GM18507 (cell line): ENCODE data around the gene GNG12.

ENCODE experiments used
- DNase-seq: peaks from one replicate; pipeline ENCODE4 v3.0.0; 2011; ENCODE audit warnings: low read depth; ENCODE audit not compliant: insufficient read length; ENCODE audit errors: extremely low spot score
- FAIRE-seq: peaks from 2 replicates; lab custom pipeline; 2011; peaks lifted over from hg19 to GRCh38; lab: Jason Lieb, UNC

GNG12 gene

DNA sequence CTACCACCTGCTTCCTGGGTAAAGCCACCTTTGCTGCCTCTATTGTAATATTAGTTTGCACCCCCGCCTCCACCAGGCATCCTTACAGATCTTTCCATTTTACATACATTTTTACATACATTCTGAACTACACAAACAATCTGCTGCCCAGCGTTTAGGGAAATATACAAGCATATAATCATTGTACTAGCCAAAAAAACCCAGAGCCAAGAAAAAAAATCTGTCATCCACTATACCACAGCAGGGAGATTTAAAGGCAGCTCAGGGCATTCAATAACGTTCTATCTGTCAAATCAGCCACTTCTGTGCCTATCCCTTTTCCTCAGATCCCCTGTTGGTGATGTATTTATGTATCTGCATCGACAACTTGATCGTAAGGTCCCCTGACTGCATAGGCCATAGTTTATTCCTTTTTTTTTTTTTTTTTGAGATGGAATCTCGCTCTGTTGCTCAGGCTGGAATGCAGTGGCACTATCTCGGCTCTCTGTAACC, 43.0 kb downstream of the GNG12 start:
- no peak for FAIRE-seq

DNA sequence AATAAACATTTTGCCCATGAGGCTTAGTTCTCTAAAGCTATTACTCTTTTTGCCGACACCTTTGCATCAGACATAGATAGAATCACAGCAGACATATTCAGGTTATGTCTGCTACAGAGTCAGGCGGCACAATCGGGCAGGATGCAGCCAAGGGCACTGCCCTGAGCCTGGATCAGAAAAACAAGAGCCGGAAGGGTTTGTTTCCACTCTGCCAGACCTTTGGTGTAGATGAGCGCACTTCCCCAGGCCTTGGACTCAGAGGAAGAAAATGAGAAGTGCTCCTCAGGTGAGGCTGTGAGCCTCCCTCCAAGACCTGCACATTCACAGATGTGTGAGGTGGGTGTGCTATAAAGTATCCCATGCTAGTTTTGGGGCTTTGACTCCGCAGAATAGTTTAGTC, 43.7 kb downstream of the GNG12 start:
- FAIRE-seq (no peak), DNase-seq (no peak)

More for the DNA sequence above, 43.0 kb downstream of the GNG12 start:
- DNase-seq, result no peak

DNA sequence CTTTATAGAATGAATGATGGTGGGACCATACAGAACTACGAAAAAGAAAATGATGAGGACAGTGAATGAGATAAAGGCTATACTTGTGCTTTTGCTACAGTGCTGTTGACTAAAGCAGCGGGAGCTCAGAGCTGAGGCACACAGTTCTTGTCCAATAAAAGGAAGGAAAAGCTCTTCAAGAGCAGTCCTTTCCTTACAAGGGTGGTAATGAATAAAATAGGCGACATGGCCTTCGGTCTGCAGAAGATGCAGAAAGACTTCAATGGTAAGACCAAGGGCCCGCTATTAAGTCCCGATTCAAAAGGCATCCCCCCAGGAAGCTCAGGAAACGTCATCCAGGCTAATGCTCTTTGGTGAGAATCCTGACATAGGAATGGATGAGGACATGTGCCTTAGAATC, 44.4 kb downstream of the GNG12 start:
- no peak for FAIRE-seq
- no peak for DNase-seq

DNA sequence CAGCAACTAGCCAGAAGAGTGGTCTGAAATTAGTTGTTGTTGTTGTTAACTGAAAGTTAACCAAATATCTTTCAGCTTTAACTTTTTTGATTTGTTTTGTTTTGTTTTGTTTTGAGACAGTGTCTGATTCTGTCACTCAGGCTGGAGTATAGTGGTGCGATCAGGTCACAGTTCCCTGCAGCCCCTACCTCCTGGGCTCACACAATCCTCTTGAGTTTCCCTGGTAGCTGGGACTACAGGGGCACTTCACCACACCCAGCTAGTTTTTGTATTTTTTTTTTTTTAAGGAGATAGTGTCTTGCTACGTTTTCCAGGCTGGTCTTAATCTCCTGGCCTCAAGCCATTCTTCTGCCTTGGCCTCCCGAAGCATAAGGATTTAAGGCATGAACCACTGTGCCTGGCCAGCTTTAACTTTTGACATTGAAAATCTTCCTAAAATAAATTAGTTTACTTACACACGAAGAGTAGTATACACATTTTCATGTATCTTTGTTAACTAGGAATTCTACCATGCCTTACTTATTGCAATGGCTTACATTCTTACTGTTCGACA, 45.0 kb downstream of the GNG12 start:
- FAIRE-seq (no peak), DNase-seq (no peak)

DNA sequence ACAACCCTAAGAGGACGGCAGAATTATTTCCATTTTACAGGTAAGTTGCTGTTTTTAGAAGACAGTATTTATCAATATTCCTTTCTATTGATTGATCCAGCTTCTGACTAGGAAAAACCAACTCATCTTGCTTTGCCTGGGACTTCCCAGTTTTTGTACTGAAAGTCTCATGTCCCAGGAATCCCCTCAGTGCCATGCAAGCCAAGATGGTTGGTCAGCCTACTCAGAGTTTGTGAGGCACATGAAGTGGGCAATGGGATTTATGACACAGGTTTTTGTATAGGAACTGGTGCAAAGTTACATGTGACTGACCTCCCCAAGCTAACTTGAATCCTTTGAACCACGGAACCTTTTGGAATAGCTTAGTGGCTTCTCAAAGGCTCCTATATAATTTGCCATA, 45.5 kb downstream of the GNG12 start:
- FAIRE-seq, result no peak

DNA sequence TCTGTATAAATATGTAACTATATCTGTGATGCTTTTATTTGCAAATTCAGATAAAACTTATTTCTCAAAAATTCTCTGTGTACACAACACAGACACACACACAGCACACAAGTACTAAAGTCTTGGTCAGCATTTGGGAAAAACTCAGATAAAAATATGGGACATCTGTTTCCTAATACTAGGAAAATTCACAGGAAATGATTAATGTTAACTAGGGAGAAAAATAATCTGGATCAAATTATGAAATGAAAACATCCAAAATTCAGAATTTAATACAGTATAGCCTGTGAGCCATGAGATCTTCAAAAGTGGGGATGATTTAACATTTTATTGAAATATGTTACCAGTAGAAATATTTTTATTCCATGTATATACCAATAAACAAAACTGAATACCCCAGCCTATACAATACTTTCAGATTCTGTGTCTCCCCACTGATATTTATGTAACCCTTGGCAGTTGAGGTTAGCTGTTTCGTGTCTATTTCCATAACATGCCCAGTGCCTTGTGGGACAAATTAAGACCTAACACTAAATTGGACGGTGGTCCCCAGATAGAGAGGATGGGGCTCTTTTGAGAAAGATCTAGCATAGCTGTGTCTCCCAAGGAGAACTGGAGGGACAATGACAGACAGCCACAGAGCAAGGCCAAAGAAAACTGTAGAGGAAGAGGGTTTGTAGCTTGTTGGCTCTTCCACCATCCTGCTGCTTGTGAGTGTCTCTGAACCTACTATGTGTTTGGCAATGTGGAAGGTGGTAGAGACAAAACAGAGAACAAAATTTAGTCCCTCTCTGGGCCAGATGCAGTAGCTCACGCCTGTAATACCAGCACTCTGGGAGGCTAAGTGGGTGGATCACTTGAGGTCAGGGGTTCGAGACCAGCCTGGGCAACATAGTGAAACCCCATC, 47.2 kb downstream of the GNG12 start:
- no peak for FAIRE-seq
- no peak for DNase-seq

More for the DNA sequence above, 45.5 kb downstream of the GNG12 start:
- DNase-seq, result no peak

DNA sequence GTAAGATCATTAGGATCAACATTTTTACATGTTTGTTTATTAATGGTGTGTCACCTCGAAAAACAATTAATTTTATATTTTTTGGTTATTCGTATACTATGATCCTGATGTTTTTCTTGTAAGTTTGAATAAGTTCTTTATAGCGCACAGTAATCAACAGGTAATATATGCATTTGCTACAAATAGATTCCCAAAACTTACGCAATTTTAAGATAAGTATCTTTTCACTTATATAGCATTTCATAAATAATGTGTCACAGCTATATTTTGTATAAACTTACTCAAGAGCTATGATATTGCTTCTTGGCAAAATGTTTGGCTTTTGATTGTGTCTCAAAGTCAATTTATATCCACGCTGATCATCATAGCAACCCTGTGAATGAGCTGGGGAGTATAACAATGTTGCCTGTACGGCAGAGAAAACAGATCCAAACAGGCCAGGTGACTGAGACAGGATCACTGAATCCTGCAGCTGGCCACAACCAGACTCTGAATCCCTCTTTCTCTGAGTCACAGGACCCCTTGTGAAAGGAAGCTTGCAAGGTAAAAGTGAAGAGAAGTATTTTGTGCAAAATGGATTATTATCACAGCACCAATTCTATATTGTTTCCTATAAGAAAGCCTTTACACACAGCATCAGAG, 48.6 kb downstream of the GNG12 start:
- no peak for DNase-seq
- FAIRE-seq, result no peak

DNA sequence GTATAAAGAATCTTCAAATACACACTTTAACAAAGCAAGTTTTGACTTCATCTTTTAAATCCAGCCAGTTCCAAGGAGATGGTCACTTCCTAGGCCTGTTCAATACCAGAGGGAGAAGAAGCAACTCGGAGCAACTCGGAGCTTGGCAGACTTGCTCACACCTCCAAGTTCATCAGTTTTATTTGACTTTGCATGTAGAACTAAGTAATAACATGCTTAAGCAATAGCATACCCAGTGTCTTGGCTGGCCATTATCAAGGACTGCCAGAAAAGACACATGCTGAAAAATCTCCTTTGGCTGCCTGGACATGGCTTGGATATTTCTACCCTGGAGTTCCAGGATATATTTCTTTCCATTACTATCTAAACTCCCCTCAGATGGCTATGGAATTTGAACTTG, 52.6 kb downstream of the GNG12 start:
- DNase-seq (no peak), FAIRE-seq (no peak)

DNA sequence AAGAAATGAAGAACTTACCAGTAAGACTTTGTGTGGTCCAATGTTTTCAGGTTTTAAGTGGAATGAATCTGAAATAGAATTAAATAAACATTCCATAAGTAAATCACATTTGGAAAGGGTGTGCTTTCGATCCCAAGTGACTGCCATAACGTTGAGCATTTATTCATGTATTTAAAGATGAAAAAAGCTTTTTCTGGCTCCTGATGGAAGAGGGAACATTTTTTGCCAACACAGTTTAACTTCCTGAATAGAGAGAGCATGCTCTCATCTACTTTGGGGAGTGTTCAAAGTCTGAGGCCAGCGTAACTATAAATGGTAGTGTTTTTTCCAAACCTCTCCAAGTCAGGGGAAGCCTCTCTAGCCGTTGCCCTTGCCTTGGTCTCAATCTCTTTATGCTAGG, 55.8 kb downstream of the GNG12 start:
- FAIRE-seq (no peak), DNase-seq (no peak)

DNA sequence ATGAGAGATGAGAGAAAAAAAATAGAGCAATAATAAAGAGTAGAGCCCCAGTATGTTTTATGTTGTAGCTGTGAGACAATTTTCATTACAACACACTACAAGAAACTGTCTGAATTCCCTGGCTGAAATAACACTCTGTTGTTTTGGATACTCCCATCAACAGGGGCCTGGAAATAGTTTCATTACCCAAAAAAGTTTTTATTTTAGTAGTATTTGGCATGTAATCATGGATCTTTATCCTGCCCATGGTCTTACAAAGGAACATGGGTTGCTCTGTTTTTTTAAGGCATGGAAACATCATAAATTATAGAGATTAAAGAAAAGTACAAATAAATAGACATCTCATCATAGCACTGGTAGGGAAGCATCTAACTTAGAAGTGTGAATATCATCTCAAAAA, 56.3 kb downstream of the GNG12 start:
- DNase-seq (no peak), FAIRE-seq (no peak)

DNA sequence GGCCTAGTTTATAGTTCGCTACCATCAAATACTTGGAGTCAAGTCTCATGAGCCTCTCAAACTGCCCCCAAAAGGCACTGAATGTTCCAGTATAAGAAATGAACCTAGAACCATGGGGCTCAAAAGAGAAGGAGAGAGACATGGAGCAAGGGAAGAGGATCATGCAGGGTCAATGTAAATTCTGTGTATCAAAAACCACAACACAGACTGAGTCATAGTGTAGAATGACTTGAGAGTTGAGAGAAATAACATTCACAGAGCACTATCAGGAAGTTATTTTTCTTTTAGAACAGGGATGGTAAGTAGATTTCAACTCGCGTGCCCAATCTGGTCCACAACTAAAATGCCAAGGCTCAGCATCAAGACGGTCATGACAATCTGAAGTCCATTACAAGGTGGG, 59.8 kb downstream of the GNG12 start:
- no peak for FAIRE-seq
- no peak for DNase-seq

DNA sequence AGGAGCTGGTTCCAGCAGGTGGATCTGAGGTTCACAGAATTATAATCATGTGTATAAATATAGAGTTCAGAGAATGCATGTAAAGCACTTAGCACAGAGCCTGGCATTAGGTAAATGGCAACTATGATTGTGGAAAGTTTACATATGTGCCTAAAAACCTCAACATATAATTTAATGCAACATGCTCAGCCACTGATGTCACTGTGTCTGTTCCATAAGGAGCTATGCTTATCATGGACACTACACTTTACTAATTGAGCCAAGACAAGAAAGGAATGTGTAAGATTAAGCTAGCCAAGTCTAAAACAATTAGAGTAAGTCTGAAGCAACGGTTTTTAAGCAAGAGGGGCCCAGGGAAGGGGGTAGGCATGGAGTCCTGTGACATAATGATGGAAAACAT, 61.5 kb downstream of the GNG12 start:
- DNase-seq, result no peak
- FAIRE-seq, result no peak

DNA sequence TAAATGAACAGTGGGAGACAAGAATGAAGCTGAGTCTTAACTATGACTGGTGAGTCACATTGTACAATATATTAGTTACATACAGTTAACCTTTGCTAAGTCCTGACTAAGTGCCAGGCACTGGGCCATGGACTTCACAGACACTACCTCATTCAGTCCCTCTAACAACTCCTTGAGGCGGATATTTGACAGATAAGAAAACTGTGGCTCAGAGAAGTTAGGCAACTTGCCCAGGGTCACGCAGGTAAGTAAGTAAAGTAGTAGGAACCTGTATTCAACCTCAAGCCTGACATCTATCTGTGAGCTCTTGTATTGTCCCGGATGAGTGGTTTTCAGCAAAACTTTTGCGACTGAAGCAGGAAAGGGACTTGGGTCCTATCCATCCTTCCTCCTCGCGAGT, 62.1 kb downstream of the GNG12 start:
- DNase-seq (no peak), FAIRE-seq (no peak)

DNA sequence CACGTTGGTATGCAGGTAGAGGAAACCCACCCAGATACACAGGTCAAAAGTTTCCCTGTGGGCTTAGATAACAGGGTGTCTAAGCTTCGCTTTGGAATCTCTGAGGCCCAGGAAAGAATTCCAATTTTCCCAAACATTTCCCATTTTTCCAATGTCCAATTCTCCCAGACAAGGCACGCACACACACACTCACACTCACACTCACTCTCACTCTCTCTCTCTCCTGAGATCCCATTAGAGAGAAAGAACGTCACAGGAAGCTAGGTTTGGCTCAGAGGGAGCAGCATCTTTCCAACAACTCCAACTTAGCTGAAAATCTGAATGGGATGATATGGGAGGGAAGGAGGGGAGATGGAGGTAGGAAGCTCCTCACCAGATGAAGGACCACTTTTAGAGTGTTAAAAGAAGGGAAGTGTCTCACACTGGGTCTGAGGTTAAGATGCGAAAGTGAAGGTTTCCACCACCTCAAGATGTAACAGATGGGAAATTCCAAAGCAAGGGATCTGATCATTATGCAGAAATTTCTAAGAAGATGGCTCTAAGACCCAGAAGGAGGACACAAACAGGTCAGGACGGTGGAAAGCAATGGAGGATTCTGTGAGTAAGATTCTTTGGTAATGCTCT, 63.5 kb downstream of the GNG12 start:
- FAIRE-seq (no peak), DNase-seq (no peak)

DNA sequence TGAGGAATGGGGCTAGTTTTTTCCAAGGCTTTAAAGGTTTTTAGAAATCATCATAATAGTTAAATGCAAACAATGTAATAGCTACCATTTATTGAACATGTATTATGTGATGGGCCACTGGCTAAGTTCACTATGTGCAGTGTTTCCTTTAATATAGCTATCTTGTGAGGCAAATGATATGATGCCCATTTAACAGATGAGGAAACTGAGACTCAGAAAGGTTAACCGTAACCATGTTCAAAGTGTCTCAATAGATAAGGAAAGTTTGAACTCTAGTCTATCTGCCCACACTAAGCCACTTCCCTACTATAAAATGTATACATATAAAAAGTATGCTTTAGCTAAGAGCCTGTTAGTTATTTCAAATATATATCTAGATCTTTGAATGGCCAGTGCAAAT, 64.8 kb downstream of the GNG12 start:
- no peak for DNase-seq
- no peak for FAIRE-seq

DNA sequence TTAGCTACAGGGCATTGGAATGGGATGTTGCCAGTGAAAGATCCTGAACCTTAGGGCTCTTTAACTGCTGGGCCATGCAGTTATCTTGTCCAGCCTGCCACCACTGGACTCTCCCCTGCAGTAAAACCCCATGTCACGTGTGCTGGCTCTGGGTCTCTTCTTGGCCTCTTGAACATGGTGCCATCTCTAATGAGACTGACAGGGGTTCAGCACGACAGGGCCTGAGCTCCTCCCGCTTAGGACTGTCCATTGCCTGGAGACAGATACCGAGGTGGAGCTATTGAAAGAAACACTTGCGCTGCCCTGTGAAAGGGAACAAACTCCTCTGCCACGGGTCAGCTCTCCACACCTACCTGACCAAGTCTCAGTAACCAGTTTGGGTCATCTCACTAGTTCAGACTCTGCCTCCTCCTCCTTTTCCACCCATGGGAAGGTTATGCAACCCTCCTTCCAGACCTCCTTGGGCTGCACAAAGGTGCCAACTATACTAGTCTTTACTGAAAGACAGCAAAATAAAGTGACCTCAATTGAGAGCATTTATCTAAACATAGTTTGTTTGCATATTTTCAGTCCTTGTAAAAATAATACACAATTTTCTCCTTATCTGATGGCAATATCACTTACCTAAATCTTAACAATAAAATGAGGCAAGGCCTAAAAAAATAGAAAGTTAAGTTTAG, 66.0 kb downstream of the GNG12 start:
- DNase-seq (no peak), FAIRE-seq (no peak)

DNA sequence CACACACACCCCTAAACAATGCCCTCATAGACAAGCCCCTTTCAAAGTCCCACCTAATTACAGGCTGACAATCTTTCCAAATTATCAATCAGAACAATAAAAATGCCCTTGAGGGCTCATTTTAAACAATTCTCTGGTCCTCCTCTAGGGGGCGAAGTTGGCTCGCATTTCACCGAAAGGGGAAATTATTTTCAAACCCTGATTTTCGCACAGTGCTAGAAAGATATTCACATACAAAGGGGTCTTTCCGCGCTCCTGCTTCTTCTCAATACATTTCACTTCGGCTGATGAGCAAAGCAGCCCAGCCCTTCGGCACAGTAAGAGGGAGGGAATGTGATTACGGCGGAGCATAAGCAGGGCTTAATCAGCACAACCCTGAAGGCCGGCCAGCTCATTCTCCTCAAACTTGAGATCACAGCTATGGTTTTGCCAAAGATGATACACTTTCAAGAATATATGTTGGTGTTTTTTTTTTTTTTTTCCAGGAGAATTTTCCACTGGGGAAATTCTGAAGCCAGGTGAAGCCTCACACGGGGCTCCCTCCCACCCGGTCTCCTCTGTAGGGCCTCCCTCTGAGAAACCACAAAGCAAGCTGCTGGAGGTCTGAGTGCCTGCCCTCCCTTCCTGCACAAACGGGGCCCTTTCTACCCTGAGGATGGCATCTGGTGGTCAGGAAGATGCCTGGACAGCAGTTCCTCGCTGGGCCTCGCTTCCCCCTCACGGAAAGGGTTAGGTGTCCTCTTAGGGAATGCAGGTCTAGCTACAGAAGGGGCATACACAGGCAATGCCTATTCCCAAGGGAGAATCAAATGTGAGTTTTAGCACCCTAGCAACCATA, 66.9 kb downstream of the GNG12 start:
- DNase-seq (no peak), FAIRE-seq (peak; percentile 59)

DNA sequence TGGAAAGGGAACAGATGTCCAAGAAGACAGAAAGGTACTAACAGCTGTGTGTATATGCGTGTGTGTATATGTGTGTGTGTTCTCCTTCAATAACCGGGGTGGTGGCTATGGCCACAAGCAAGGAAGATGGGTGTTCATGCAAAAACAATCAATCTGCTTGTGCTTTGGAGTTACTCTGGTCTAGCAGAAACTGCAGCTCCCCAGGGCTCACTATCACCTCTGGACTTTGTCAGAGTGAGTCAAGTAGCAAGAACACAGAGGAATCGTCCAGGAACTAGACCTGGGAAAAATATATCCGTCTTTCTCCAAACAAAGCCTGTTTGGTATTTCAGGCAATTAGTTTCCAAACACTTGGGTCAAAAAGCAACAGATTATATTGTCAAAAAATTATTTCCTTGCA, 68.6 kb downstream of the GNG12 start:
- FAIRE-seq, result no peak
- no peak for DNase-seq

DNA sequence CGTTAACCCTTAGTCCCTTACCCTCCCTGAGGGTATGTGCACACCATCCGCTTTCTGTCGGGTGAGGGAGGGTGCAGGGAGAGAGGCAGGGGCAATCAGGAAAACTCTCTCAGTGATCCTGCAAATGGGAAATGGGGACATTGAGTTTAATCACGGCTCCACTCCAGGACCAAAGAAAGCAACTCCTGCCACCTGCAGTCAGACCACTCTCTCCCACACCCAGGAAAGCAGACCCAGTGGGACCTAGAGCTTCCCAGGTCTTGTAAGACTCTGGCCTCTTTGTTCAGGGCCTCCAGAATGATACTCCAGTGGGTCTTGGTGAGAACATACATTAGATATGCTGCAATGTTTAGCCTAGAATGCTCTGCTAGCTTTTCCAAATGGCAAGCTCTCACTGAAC, 71.5 kb downstream of the GNG12 start:
- no peak for DNase-seq
- FAIRE-seq, result no peak
